NOMO-1 (cell line): ENCODE data around the gene SYT12.

Experiments used
- DNase-seq, 2 experiments: peaks; one replicate each; lab custom pipeline; 2025; ENCODE audit not compliant: unreplicated experiment in 2 of 2; lab: John Stamatoyannopoulos, UW

Gene SYT12

GRCh38 chr11:67054346-67054835, 31.5 kb downstream of the SYT12 start:
- DNase-seq = no peak

GRCh38 chr11:67054836-67055523, 32.0 kb downstream of the SYT12 start:
- DNase-seq = no peak

GRCh38 chr11:67055812-67056211, 32.9 kb downstream of the SYT12 start:
- DNase-seq = no peak

- no peak for DNase-seq
Observed at GRCh38 chr11:67056267-67057204, 33.6 kb downstream of the SYT12 start, which contains the start of gene RHOD. TSS of gene RHOD (plus strand) at chr11:67056847. CDS start at chr11:67056903, 56 bp downstream.

- no peak for DNase-seq
Observed at GRCh38 chr11:67057205-67057672, 34.3 kb downstream of the SYT12 start.

- no peak for DNase-seq
Observed at GRCh38 chr11:67058506-67058905, 35.6 kb downstream of the SYT12 start.

GRCh38 chr11:67059671-67060070, 36.7 kb downstream of the SYT12 start:
- no peak for DNase-seq

GRCh38 chr11:67060111-67060522, 37.2 kb downstream of the SYT12 start:
- DNase-seq = no peak

- no peak for DNase-seq
Observed at GRCh38 chr11:67062526-67063373, 39.8 kb downstream of the SYT12 start.

GRCh38 chr11:67066333-67066709, 43.4 kb downstream of the SYT12 start:
- no peak for DNase-seq

GRCh38 chr11:67071420-67072284, 48.7 kb downstream of the SYT12 start:
- DNase-seq = peak; percentile 39 to 44

GRCh38 chr11:67072295-67072694, 49.4 kb downstream of the SYT12 start:
- no peak for DNase-seq

- DNase-seq = no peak
Observed at GRCh38 chr11:67073908-67074307, 51.0 kb downstream of the SYT12 start.

- no peak for DNase-seq
Observed at GRCh38 chr11:67076202-67076601, 53.3 kb downstream of the SYT12 start.

- no peak for DNase-seq
Observed at GRCh38 chr11:67079065-67079705, 56.3 kb downstream of the SYT12 start.

GRCh38 chr11:67082071-67082791, 59.3 kb downstream of the SYT12 start:
- DNase-seq = peak; percentile 42 to 46

- no peak for DNase-seq
Observed at GRCh38 chr11:67083786-67084366, 60.9 kb downstream of the SYT12 start.

- DNase-seq = no peak
Observed at GRCh38 chr11:67085617-67086016, 62.7 kb downstream of the SYT12 start.
